Effector memory CD8-positive, alpha-beta T cell (primary cell): ENCODE results near the gene ZDHHC7.
"Not testable (repeated sequence)": the region's sequence is repeated elsewhere in the genome, so short reads cannot be mapped to it uniquely, and the experiment has no call there.

Experiments used
- ATAC-seq: fragments of 150-1000 bp; cut with Tn5 transposase; replicated peaks from 2 replicates; pipeline ENCODE4 v1.10.0; 2021; ENCODE audit warnings: mild to moderate bottlenecking, moderate library complexity
- DNase-seq, 3 experiments: peaks; one replicate each; pipeline ENCODE4 v3.0.0; 2021
- H3K27ac Mint-ChIP-seq, 2 donors: one replicate each; pipeline ENCODE4 v1.8.0; 2022; ENCODE audit warnings: mild to moderate bottlenecking in 2 of 2, mixed read lengths in 2 of 2, moderate library complexity in 2 of 2
- H3K27me3 Mint-ChIP-seq, 2 donors: one replicate each; pipeline ENCODE4 v1.8.0; 2022; ENCODE audit warnings: mixed read lengths in 2 of 2
- H3K36me3 Mint-ChIP-seq: one replicate; pipeline ENCODE4 v1.8.0; 2022; ENCODE audit warnings: mild to moderate bottlenecking, moderate library complexity, mixed read lengths; ENCODE audit not compliant: insufficient read depth
- H3K4me1 Mint-ChIP-seq, 2 donors: one replicate each; pipeline ENCODE4 v1.8.0; 2022; ENCODE audit warnings: low read depth in 2 of 2, mixed read lengths in 2 of 2
- H3K4me3 Mint-ChIP-seq, 2 donors: one replicate each; pipeline ENCODE4 v1.8.0; 2022; ENCODE audit warnings: mild to moderate bottlenecking in 2 of 2, mixed read lengths in 2 of 2, moderate library complexity in 2 of 2
- H3K9me3 Mint-ChIP-seq, 2 donors: one replicate each; pipeline ENCODE4 v1.8.0; 2022; ENCODE audit warnings: mixed read lengths in 2 of 2

The ZDHHC7 gene

GRCh38 chr16:85036236-85037049 lies 25.1 kb upstream of the ZDHHC7 start:
- peaks cover 0 to 3% of the 10 kb centered on the region in 2 donors for H3K4me1 Mint-ChIP-seq
- no peaks in the 10 kb centered on the region for H3K27me3 Mint-ChIP-seq
- H3K4me3 Mint-ChIP-seq: no peak overlapping the region
- H3K9me3 Mint-ChIP-seq: no peaks in the 10 kb centered on the region
- DNase-seq: no peak
- peaks cover 16% of the 10 kb centered on the region for H3K36me3 Mint-ChIP-seq
- peak overlapping the region in 1 of 2 donors; percentile 23 for H3K27ac Mint-ChIP-seq
- no peak for ATAC-seq

- Mint-ChIP-seq H3K9me3 (no peaks in the 10 kb centered on the region), H3K36me3 (peaks cover 19% of the 10 kb centered on the region), H3K27me3 (no peaks in the 10 kb centered on the region), H3K4me3 (no peak overlapping the region), H3K4me1 (peaks cover 2 to 5% of the 10 kb centered on the region in 2 donors), H3K27ac (peak overlapping the region in 1 of 2 donors; percentile 25)
- no peak for DNase-seq
- ATAC-seq: no peak
These were observed 23.5 kb upstream of the ZDHHC7 start for GRCh38 chr16:85034591-85035433.

GRCh38 chr16:85033171-85033570 lies 21.8 kb upstream of the ZDHHC7 start:
- Mint-ChIP-seq H3K4me3 (no peak overlapping the region), H3K27ac (no peak overlapping the region), H3K27me3 (no peaks in the 10 kb centered on the region), H3K4me1 (peaks cover 19 to 22% of the 10 kb centered on the region in 2 donors), H3K9me3 (no peaks in the 10 kb centered on the region), H3K36me3 (peaks cover 31% of the 10 kb centered on the region)
- ATAC-seq (no peak), DNase-seq (no peak)

GRCh38 chr16:85032187-85032586 lies 20.9 kb upstream of the ZDHHC7 start:
- Mint-ChIP-seq H3K4me1 (peaks cover 24 to 27% of the 10 kb centered on the region in 2 donors), H3K36me3 (peaks cover 28% of the 10 kb centered on the region)
- H3K9me3 Mint-ChIP-seq, H3K27ac Mint-ChIP-seq, H3K4me3 Mint-ChIP-seq, DNase-seq, ATAC-seq, H3K27me3 Mint-ChIP-seq: not testable (repeated sequence)

- Mint-ChIP-seq H3K9me3 (no peaks in the 10 kb centered on the region), H3K4me3 (no peak overlapping the region), H3K36me3 (peaks cover 28% of the 10 kb centered on the region), H3K4me1 (peaks cover 24 to 30% of the 10 kb centered on the region in 2 donors), H3K27ac (no peak overlapping the region), H3K27me3 (no peaks in the 10 kb centered on the region)
- DNase-seq (no peak), ATAC-seq (no peak)
These were observed 20.1 kb upstream of the ZDHHC7 start for GRCh38 chr16:85031451-85031850.

GRCh38 chr16:85029981-85030401 lies 18.7 kb upstream of the ZDHHC7 start:
- no peak for ATAC-seq
- Mint-ChIP-seq H3K27me3 (no peaks in the 10 kb centered on the region), H3K27ac (peak overlapping the region; percentile 94), H3K36me3 (peaks cover 28% of the 10 kb centered on the region), H3K9me3 (no peaks in the 10 kb centered on the region), H3K4me1 (peaks cover 24 to 30% of the 10 kb centered on the region in 2 donors), H3K4me3 (peak overlapping the region; percentile 92 to 94)
- DNase-seq: no peak

- ATAC-seq: peak; percentile 65
- peak overlapping the region; percentile 92 to 94 for H3K4me3 Mint-ChIP-seq
These were observed 18.1 kb upstream of the ZDHHC7 start for GRCh38 chr16:85029408-85029784.

GRCh38 chr16:85028685-85029407 lies 17.5 kb upstream of the ZDHHC7 start:
- Mint-ChIP-seq H3K36me3 (peaks cover 30% of the 10 kb centered on the region), H3K27ac (peak overlapping the region; percentile 94), H3K9me3 (no peaks in the 10 kb centered on the region), H3K4me1 (peaks cover 21 to 30% of the 10 kb centered on the region in 2 donors), H3K4me3 (peak overlapping the region; percentile 92 to 94), H3K27me3 (no peaks in the 10 kb centered on the region)
- ATAC-seq (peak; percentile 78), DNase-seq (peak; percentile 62 to 68 (median 62))

More at GRCh38 chr16:85029408-85029784, 18.1 kb upstream of the ZDHHC7 start:
- no peaks in the 10 kb centered on the region for H3K9me3 Mint-ChIP-seq
- peaks cover 24 to 30% of the 10 kb centered on the region in 2 donors for H3K4me1 Mint-ChIP-seq
- H3K27me3 Mint-ChIP-seq: no peaks in the 10 kb centered on the region
- H3K27ac Mint-ChIP-seq: peak overlapping the region; percentile 94
- peaks cover 28% of the 10 kb centered on the region for H3K36me3 Mint-ChIP-seq
- peak; percentile 43 to 50 (median 45) for DNase-seq

- peaks cover 30% of the 10 kb centered on the region for H3K36me3 Mint-ChIP-seq
- DNase-seq (peak in 2 of 3 experiments; percentile 7 to 12), ATAC-seq (no peak)
- no peaks in the 10 kb centered on the region for H3K9me3 Mint-ChIP-seq
- peak overlapping the region; percentile 92 to 94 for H3K4me3 Mint-ChIP-seq
- H3K27me3 Mint-ChIP-seq: no peaks in the 10 kb centered on the region
- H3K27ac Mint-ChIP-seq: peak overlapping the region; percentile 94
- peaks cover 21 to 30% of the 10 kb centered on the region in 2 donors for H3K4me1 Mint-ChIP-seq
These were observed 16.8 kb upstream of the ZDHHC7 start for GRCh38 chr16:85027958-85028684.

- Mint-ChIP-seq H3K36me3 (peaks cover 26% of the 10 kb centered on the region), H3K27ac (peak within 1 kb of the TSS; percentile 94), H3K27me3 (no peaks in the 10 kb centered on the region), H3K4me3 (peak within 1 kb of the TSS; percentile 92 to 94), H3K9me3 (no peaks in the 10 kb centered on the region), H3K4me1 (peaks cover 21 to 30% of the 10 kb centered on the region in 2 donors)
- DNase-seq (peak; percentile 96 to 98 (median 97)), ATAC-seq (peak; percentile 58)
These were observed 16.1 kb upstream of the ZDHHC7 start, which contains the start of gene KIAA0513 for GRCh38 chr16:85027349-85027957. Gene KIAA0513 (plus strand): TSS chr16:85027795. CDS start chr16:85067072, 39,277 bp downstream.

- H3K36me3 Mint-ChIP-seq: peaks cover 26% of the 10 kb centered on the region
- DNase-seq: no peak
- H3K4me1 Mint-ChIP-seq: peaks cover 21 to 30% of the 10 kb centered on the region in 2 donors
- no peaks in the 10 kb centered on the region for H3K9me3 Mint-ChIP-seq
- no peak for ATAC-seq
- no peaks in the 10 kb centered on the region for H3K27me3 Mint-ChIP-seq
- H3K4me3 Mint-ChIP-seq: peak overlapping the region; percentile 92 to 94
- H3K27ac Mint-ChIP-seq: peak overlapping the region in 1 of 2 donors; percentile 94
These were observed 15.4 kb upstream of the ZDHHC7 start for GRCh38 chr16:85026703-85027102.
